Memory B cell (primary cell): Measurements from ENCODE around the gene SLC31A1.

Experiments used
- ATAC-seq: fragments of 150-1000 bp; cut with Tn5 transposase; 2 replicates; pipeline ENCODE4 v1.10.0; 2021; ENCODE audit warnings: low read depth, mild to moderate bottlenecking, moderate library complexity
- DNase-seq, 2 donors: peaks; one replicate each; pipeline ENCODE4 v3.0.0; 2022; ENCODE audit warnings: low spot score in 2 of 2
- H3K27ac Mint-ChIP-seq: one replicate; pipeline ENCODE4 v1.8.0; 2022; ENCODE audit warnings: mild to moderate bottlenecking, moderate library complexity, mixed read lengths
- H3K27me3 Mint-ChIP-seq: one replicate; pipeline ENCODE4 v1.8.0; 2022; ENCODE audit warnings: mixed read lengths
- H3K36me3 Mint-ChIP-seq: one replicate; pipeline ENCODE4 v1.8.0; 2022; ENCODE audit warnings: mild to moderate bottlenecking, mixed read lengths
- H3K4me1 Mint-ChIP-seq: one replicate; pipeline ENCODE4 v1.8.0; 2022; ENCODE audit warnings: mixed read lengths
- H3K4me3 Mint-ChIP-seq: one replicate; pipeline ENCODE4 v1.8.0; 2022; ENCODE audit warnings: mild to moderate bottlenecking, moderate library complexity, mixed read lengths
- H3K9me3 Mint-ChIP-seq: one replicate; pipeline ENCODE4 v1.8.0; 2022; ENCODE audit warnings: mixed read lengths

The SLC31A1 gene

GRCh38 chr9:113296796-113297558 is 75.6 kb downstream of the SLC31A1 start:
- DNase-seq (no peak), ATAC-seq (peak; percentile 64)
- peaks cover 10% of the 10 kb centered on the region for H3K4me1 Mint-ChIP-seq
- H3K36me3 Mint-ChIP-seq = peaks cover 2% of the 10 kb centered on the region
- H3K4me3 Mint-ChIP-seq = peak overlapping the region; percentile 44
- H3K27me3 Mint-ChIP-seq = peaks cover 5% of the 10 kb centered on the region
- H3K27ac Mint-ChIP-seq = peak overlapping the region; percentile 33
- no peaks in the 10 kb centered on the region for H3K9me3 Mint-ChIP-seq

GRCh38 chr9:113298311-113298710 is 77.0 kb downstream of the SLC31A1 start:
- Mint-ChIP-seq H3K27me3 (peaks cover 9% of the 10 kb centered on the region), H3K27ac (no peak overlapping the region), H3K4me3 (no peak overlapping the region), H3K4me1 (peaks cover 14% of the 10 kb centered on the region), H3K9me3 (no peaks in the 10 kb centered on the region), H3K36me3 (no peaks in the 10 kb centered on the region)
- ATAC-seq (no peak), DNase-seq (no peak)

GRCh38 chr9:113298924-113299770 is 77.8 kb downstream of the SLC31A1 start:
- Mint-ChIP-seq H3K4me1 (peaks cover 14% of the 10 kb centered on the region), H3K27me3 (peaks cover 10% of the 10 kb centered on the region), H3K27ac (no peak overlapping the region), H3K9me3 (no peaks in the 10 kb centered on the region), H3K4me3 (no peak overlapping the region), H3K36me3 (no peaks in the 10 kb centered on the region)
- ATAC-seq = no peak
- no peak for DNase-seq

- no peaks in the 10 kb centered on the region for H3K36me3 Mint-ChIP-seq
- H3K27ac Mint-ChIP-seq = no peak overlapping the region
- no peak for ATAC-seq
- H3K4me1 Mint-ChIP-seq = peaks cover 14% of the 10 kb centered on the region
- no peaks in the 10 kb centered on the region for H3K9me3 Mint-ChIP-seq
- H3K4me3 Mint-ChIP-seq = no peak overlapping the region
- no peak for DNase-seq
- peaks cover 11% of the 10 kb centered on the region for H3K27me3 Mint-ChIP-seq
Observed at GRCh38 chr9:113299800-113300292, 78.5 kb downstream of the SLC31A1 start.

GRCh38 chr9:113301548-113301947 is 80.2 kb downstream of the SLC31A1 start:
- Mint-ChIP-seq H3K27ac (no peak overlapping the region), H3K9me3 (no peaks in the 10 kb centered on the region), H3K36me3 (no peaks in the 10 kb centered on the region), H3K4me3 (no peak overlapping the region), H3K4me1 (peaks cover 14% of the 10 kb centered on the region), H3K27me3 (peaks cover 15% of the 10 kb centered on the region)
- DNase-seq (no peak), ATAC-seq (no peak)

- no peaks in the 10 kb centered on the region for H3K36me3 Mint-ChIP-seq
- no peak within 1 kb of the TSS for H3K4me3 Mint-ChIP-seq
Observed at GRCh38 chr9:113302792-113303418, 81.6 kb downstream of the SLC31A1 start, which contains the start of gene RNF183. RNF183 (minus strand) TSS chr9:113303376; CDS start chr9:113298184, 5,192 bp downstream.

GRCh38 chr9:113306566-113306965 is 85.2 kb downstream of the SLC31A1 start:
- Mint-ChIP-seq H3K4me3 (no peak overlapping the region), H3K36me3 (no peaks in the 10 kb centered on the region), H3K27me3 (peaks cover 12% of the 10 kb centered on the region), H3K4me1 (peaks cover 4% of the 10 kb centered on the region), H3K9me3 (no peaks in the 10 kb centered on the region), H3K27ac (no peak overlapping the region)
- DNase-seq = no peak
- no peak for ATAC-seq

More at GRCh38 chr9:113302792-113303418, 81.6 kb downstream of the SLC31A1 start, which contains the start of gene RNF183:
- no peak within 1 kb of the TSS for H3K27ac Mint-ChIP-seq
- H3K9me3 Mint-ChIP-seq = no peaks in the 10 kb centered on the region
- H3K4me1 Mint-ChIP-seq = peaks cover 4% of the 10 kb centered on the region
- ATAC-seq (no peak), DNase-seq (no peak)
- H3K27me3 Mint-ChIP-seq = peaks cover 16% of the 10 kb centered on the region

- H3K27ac Mint-ChIP-seq = no peak overlapping the region
- H3K9me3 Mint-ChIP-seq = no peaks in the 10 kb centered on the region
- no peaks in the 10 kb centered on the region for H3K36me3 Mint-ChIP-seq
- no peak for DNase-seq
- no peak for ATAC-seq
- H3K4me3 Mint-ChIP-seq = no peak overlapping the region
- peaks cover 10% of the 10 kb centered on the region for H3K27me3 Mint-ChIP-seq
- H3K4me1 Mint-ChIP-seq = peaks cover 4% of the 10 kb centered on the region
Observed at GRCh38 chr9:113307396-113307975, 86.1 kb downstream of the SLC31A1 start.

- H3K9me3 Mint-ChIP-seq = no peaks in the 10 kb centered on the region
- no peak overlapping the region for H3K4me3 Mint-ChIP-seq
- ATAC-seq = peak; percentile 53
- H3K27me3 Mint-ChIP-seq = peaks cover 7% of the 10 kb centered on the region
- DNase-seq = peak in 1 of 2 donors; percentile 5
- H3K36me3 Mint-ChIP-seq = no peaks in the 10 kb centered on the region
- H3K27ac Mint-ChIP-seq = no peak overlapping the region
- no peaks in the 10 kb centered on the region for H3K4me1 Mint-ChIP-seq
Observed at GRCh38 chr9:113309204-113309813, 88.0 kb downstream of the SLC31A1 start.

GRCh38 chr9:113310538-113310937 is 89.2 kb downstream of the SLC31A1 start:
- no peak overlapping the region for H3K4me3 Mint-ChIP-seq
- H3K27me3 Mint-ChIP-seq = peaks cover 4% of the 10 kb centered on the region
- DNase-seq (no peak), ATAC-seq (no peak)
- H3K27ac Mint-ChIP-seq = no peak overlapping the region
- H3K36me3 Mint-ChIP-seq = no peaks in the 10 kb centered on the region
- no peaks in the 10 kb centered on the region for H3K4me1 Mint-ChIP-seq
- H3K9me3 Mint-ChIP-seq = no peaks in the 10 kb centered on the region

GRCh38 chr9:113311961-113312360 is 90.6 kb downstream of the SLC31A1 start:
- ATAC-seq (no peak), DNase-seq (no peak)
- Mint-ChIP-seq H3K36me3 (no peaks in the 10 kb centered on the region), H3K4me3 (no peak overlapping the region), H3K27ac (no peak overlapping the region), H3K9me3 (no peaks in the 10 kb centered on the region), H3K4me1 (no peaks in the 10 kb centered on the region), H3K27me3 (peaks cover 3% of the 10 kb centered on the region)

GRCh38 chr9:113313261-113313660 is 91.9 kb downstream of the SLC31A1 start:
- no peaks in the 10 kb centered on the region for H3K9me3 Mint-ChIP-seq
- no peaks in the 10 kb centered on the region for H3K36me3 Mint-ChIP-seq
- H3K4me3 Mint-ChIP-seq = no peak overlapping the region
- no peak overlapping the region for H3K27ac Mint-ChIP-seq
- DNase-seq (no peak), ATAC-seq (no peak)
- no peaks in the 10 kb centered on the region for H3K4me1 Mint-ChIP-seq
- peaks cover 2% of the 10 kb centered on the region for H3K27me3 Mint-ChIP-seq
